Endodermal cell (in vitro differentiated cells): ENCODE results near the gene SOS2. TPM values are rescaled to one million over a fixed set of nuclear protein-coding genes. Genes with fewer than 3 reads are reported as not detected.
"Not testable (repeated sequence)": the region's sequence is repeated elsewhere in the genome, so short reads cannot be mapped to it uniquely, and the experiment has no call there.

Experiments
- DNase-seq: peaks from one replicate; pipeline ENCODE4 v3.0.0-alpha.2; 2017
- H3K27ac ChIP-seq: 2 replicates; pipeline ENCODE4 v1.5.1; 2013; ENCODE audit warnings: mild to moderate bottlenecking, low read depth, low read length, moderate library complexity
- H3K27me3 ChIP-seq: 2 replicates; pipeline ENCODE4 v1.6.1; 2013; ENCODE audit warnings: mild to moderate bottlenecking, low read length, moderate library complexity; ENCODE audit not compliant: insufficient read depth, control insufficient read depth, poor library complexity, severe bottlenecking
- H3K36me3 ChIP-seq: 2 replicates; pipeline ENCODE4 v1.7.0; 2013; ENCODE audit warnings: mild to moderate bottlenecking, low read length, moderate library complexity; ENCODE audit not compliant: control insufficient read depth, insufficient read depth
- H3K4me1 ChIP-seq: one replicate; pipeline ENCODE4 v1.7.0; 2013; ENCODE audit warnings: low read length; ENCODE audit not compliant: control insufficient read depth, insufficient read depth
- H3K4me3 ChIP-seq: 2 replicates; pipeline ENCODE4 v1.5.1; 2013; ENCODE audit warnings: mild to moderate bottlenecking, low read length, moderate library complexity
- H3K9ac ChIP-seq: 2 replicates; pipeline ENCODE4 v1.6.1; 2013; ENCODE audit warnings: mild to moderate bottlenecking, low read length, moderate library complexity; ENCODE audit not compliant: poor library complexity, severe bottlenecking; ENCODE audit errors: extremely low read depth
- H3K9me3 ChIP-seq: 2 replicates; pipeline ENCODE4 v1.6.1; 2013; ENCODE audit warnings: mild to moderate bottlenecking, low read length, moderate library complexity; ENCODE audit not compliant: control insufficient read depth
- H3K27ac Mint-ChIP-seq: 2 replicates; pipeline ENCODE4 v1.8.0; 2020; ENCODE audit warnings: mixed read lengths
- H3K27me3 Mint-ChIP-seq: 2 replicates; pipeline ENCODE4 v1.8.0; 2021; ENCODE audit warnings: mild to moderate bottlenecking, mixed read lengths; ENCODE audit not compliant: insufficient read depth
- H3K36me3 Mint-ChIP-seq: 2 replicates; pipeline ENCODE4 v1.8.0; 2020; ENCODE audit warnings: low read depth, mixed read lengths
- H3K4me1 Mint-ChIP-seq: 2 replicates; pipeline ENCODE4 v1.8.0; 2020; ENCODE audit warnings: mixed read lengths
- H3K4me3 Mint-ChIP-seq: 2 replicates; pipeline ENCODE4 v1.8.0; 2020; ENCODE audit warnings: mild to moderate bottlenecking, moderate library complexity, mixed read lengths
- H3K9me3 Mint-ChIP-seq: 2 replicates; pipeline ENCODE4 v1.8.0; 2020; ENCODE audit warnings: mild to moderate bottlenecking, mixed read lengths
- CTCF ChIP-seq: fragments of 200-600 bp; sonication (generic); conservative IDR thresholded peaks from 2 replicates; pipeline ENCODE4 v1.5.0; 2021; ENCODE audit warnings: antibody characterized with exemption, mild to moderate bottlenecking
- WGBS, 2 experiments: methylation state at CpG; one replicate each; pipeline versions ENCODE4 v1.1.5 to v1.1.7; 2013; ENCODE audit warnings: missing lambda C conversion rate in 2 of 2, mixed read lengths in 1 of 2; ENCODE audit not compliant: insufficient coverage in 1 of 2, insufficient read length in 1 of 2; 5-methylcytosine and 5-hydroxymethylcytosine counted together
- total RNA-seq, 2 donors: library from RNA; stranded (reverse); fragmentation: NEBNext Ultra II Directional in 1 of 2; extraction: Animal tissue kit (Norgen Biotek cat#: 25700) in 1 of 2; gene quantifications; 2 replicates in 1 of 2; 3 replicates in 1 of 2; pipeline ENCODE4 v1.2.1, GENCODE V29; 2021

The SOS2 gene
- total RNA-seq, 2 donors from 2014 or later, result 19.6 to 20.4 TPM

GRCh38 chr14:50082308-50082742 lies 149.1 kb downstream of the SOS2 start:
- no peak overlapping the region for H3K27ac ChIP-seq
- Mint-ChIP-seq H3K4me1 (no peaks in the 10 kb centered on the region), H3K4me3 (no peak overlapping the region), H3K27ac (no peak overlapping the region), H3K9me3 (peaks cover 4% of the 10 kb centered on the region), H3K27me3 (peaks cover 3% of the 10 kb centered on the region), H3K36me3 (no peaks in the 10 kb centered on the region)
- H3K27me3 ChIP-seq, result no peaks in the 10 kb centered on the region
- no peak overlapping the region for H3K9ac ChIP-seq
- TF ChIP-seq CTCF, result no peak
- no peak overlapping the region for H3K4me3 ChIP-seq
- no peak for DNase-seq
- no peaks in the 10 kb centered on the region for H3K36me3 ChIP-seq
- WGBS, 2 experiments, result 90 to 94% methylated on average over 5 to 8 of the region's 8 CpGs
- no peaks in the 10 kb centered on the region for H3K9me3 ChIP-seq
- H3K4me1 ChIP-seq, result no peaks in the 10 kb centered on the region

- not testable (repeated sequence) for H3K4me3 Mint-ChIP-seq, H3K36me3 Mint-ChIP-seq, H3K27me3 Mint-ChIP-seq, H3K9me3 Mint-ChIP-seq, H3K27ac ChIP-seq, H3K4me1 Mint-ChIP-seq, H3K9ac ChIP-seq, DNase-seq, H3K36me3 ChIP-seq, H3K4me3 ChIP-seq, H3K27me3 ChIP-seq, H3K4me1 ChIP-seq, H3K9me3 ChIP-seq, H3K27ac Mint-ChIP-seq
- no CpG with 5 or more reads among the region's 1 CpG for WGBS, 2 experiments
Observed at GRCh38 chr14:50079103-50079502, 152.3 kb downstream of the SOS2 start.

- not testable (repeated sequence) for H3K4me1 ChIP-seq, H3K27me3 ChIP-seq, DNase-seq, H3K27ac ChIP-seq, H3K9me3 ChIP-seq, H3K36me3 ChIP-seq, H3K9ac ChIP-seq, H3K36me3 Mint-ChIP-seq, H3K27ac Mint-ChIP-seq, H3K4me3 ChIP-seq, H3K4me3 Mint-ChIP-seq
- Mint-ChIP-seq H3K4me1 (peaks cover 12% of the 10 kb centered on the region), H3K9me3 (peaks cover 24% of the 10 kb centered on the region), H3K27me3 (peaks cover 14% of the 10 kb centered on the region)
- WGBS, 2 experiments, result 98 to 100% methylated on average over 5 to 13 of the region's 32 CpGs
Observed at GRCh38 chr14:50073663-50074062, 157.7 kb downstream of the SOS2 start.

GRCh38 chr14:50072395-50072794 lies 159.0 kb downstream of the SOS2 start:
- Histone ChIP-seq H3K36me3 (no peaks in the 10 kb centered on the region), H3K27ac (no peak overlapping the region), H3K9ac (no peak overlapping the region), H3K4me1 (no peaks in the 10 kb centered on the region), H3K4me3 (no peak overlapping the region), H3K27me3 (no peaks in the 10 kb centered on the region), H3K9me3 (no peaks in the 10 kb centered on the region)
- Mint-ChIP-seq H3K27me3 (peaks cover 12% of the 10 kb centered on the region), H3K4me3 (no peak overlapping the region), H3K9me3 (peaks cover 19% of the 10 kb centered on the region), H3K27ac (no peak overlapping the region), H3K4me1 (peaks cover 12% of the 10 kb centered on the region), H3K36me3 (peaks cover 8% of the 10 kb centered on the region)
- 97 to 100% methylated on average over 1 of the region's 1 CpG for WGBS, 2 experiments
- no peak for TF ChIP-seq CTCF
- DNase-seq, result no peak
